ENCODE measurements around the gene TCOF1. TPM values are rescaled to one million over a fixed set of nuclear protein-coding genes. Genes with fewer than 3 reads are reported as not detected.
"Not testable (repeated sequence)": the region's sequence is repeated elsewhere in the genome, so short reads cannot be mapped to it uniquely, and the experiment has no call there.

TCOF1 gene
- total and polyA plus RNA-seq, 2 donors (not counting 1 experiment from before 2014, with no cell fraction given) = 30.9 to 62.4 TPM

GRCh38 chr5:150422758-150423157, 65.3 kb downstream of the TCOF1 start:
- Histone ChIP-seq H3K9me3 (ENCODE audit: control extremely low read depth in 1 of 3, control insufficient read depth in 2 of 3, insufficient read depth in 1 of 3, low read length in 2 of 3) (no peaks in the 10 kb centered on the region), H3K27ac (ENCODE audit: low read length in 2 of 2) (no peak overlapping the region), H3K4me3 (ENCODE audit: control extremely low read depth in 1 of 5, extremely low read depth in 1 of 5, insufficient read depth in 1 of 5, low read depth in 2 of 5, low read length in 4 of 5) (no peak overlapping the region), H3K4me2 (replicated peaks; ENCODE audit: low read depth, low read length, poor library complexity, severe bottlenecking) (no peak overlapping the region), H3K79me2 (ENCODE audit: control insufficient read depth, insufficient read depth, low read length) (peaks cover 91% of the 10 kb centered on the region), H3K9ac (ENCODE audit: low read length) (no peak overlapping the region), H3K36me3 (replicated peaks in 1 of 2; ENCODE audit: control extremely low read depth in 1 of 2, control insufficient read depth in 1 of 2, extremely low read depth in 1 of 2, insufficient read depth in 2 of 2, low read length in 1 of 2) (no peaks in the 10 kb centered on the region), H3K4me1 (ENCODE audit: control insufficient read depth in 2 of 2, insufficient read depth in 2 of 2, low read length in 2 of 2) (peaks cover 39 to 42% of the 10 kb centered on the region in 2 donors), H2AFZ (ENCODE audit: insufficient read depth, low read depth, low read length, poor library complexity, severe bottlenecking) (no peak overlapping the region), H4K20me1 (ENCODE audit: control insufficient read depth, insufficient read depth, low read length, poor library complexity, severe bottlenecking) (no peaks in the 10 kb centered on the region), H3K27me3 (replicated peaks in 1 of 4; ENCODE audit: control extremely low read depth in 1 of 4, control insufficient read depth in 3 of 4, insufficient read depth in 4 of 4, low read length in 3 of 4) (no peaks in the 10 kb centered on the region)
- no peak for TF ChIP-seq EZH2 (IDR thresholded peaks at IDR 0.05; ENCODE audit: borderline replicate concordance, insufficient read depth, low read depth, low read length, poor library complexity, severe bottlenecking)
- TF ChIP-seq CTCF (IDR thresholded peaks at IDR 0.05) = no peak
- H3K4me3 Mint-ChIP-seq = no peak overlapping the region
- POLR2A ChIA-PET = interaction anchor here (21.5 kb wide), 1 partner anchor 11 kb away, joined by 387 read pairs; the partner anchor contains the start of gene CD74
- H3K27ac Mint-ChIP-seq = peak overlapping the region; percentile 56
- no peaks in the 10 kb centered on the region for H3K9me3 Mint-ChIP-seq (ENCODE audit: insufficient read depth)
- H3K27me3 Mint-ChIP-seq = no peaks in the 10 kb centered on the region
- ATAC-seq (ENCODE audit: low read depth) = no peak
- 100% methylated on average over 1 of the region's 3 CpGs for WGBS (ENCODE audit: insufficient coverage)
- CTCF ChIA-PET = interaction anchor here (1.3 to 4.8 kb wide), 2 partner anchors 10 to 12 kb away, joined by 6 to 19 read pairs; no protein-coding TSS in a partner anchor
- intact Hi-C loops (cut with micrococcal nuclease) = no loop called here
- H3K4me1 Mint-ChIP-seq = peaks cover 40% of the 10 kb centered on the region
- DNase-seq = no peak

- DNase-seq; intact Hi-C loops (cut with micrococcal nuclease); H3K36me3 ChIP-seq (replicated peaks in 1 of 2; ENCODE audit: control extremely low read depth in 1 of 2, control insufficient read depth in 1 of 2, extremely low read depth in 1 of 2, insufficient read depth in 2 of 2, low read length in 1 of 2); H4K20me1 ChIP-seq (ENCODE audit: control insufficient read depth, insufficient read depth, low read length, poor library complexity, severe bottlenecking); H3K27me3 ChIP-seq (replicated peaks in 1 of 4; ENCODE audit: control extremely low read depth in 1 of 4, control insufficient read depth in 3 of 4, insufficient read depth in 4 of 4, low read length in 3 of 4); H2AFZ ChIP-seq (ENCODE audit: insufficient read depth, low read depth, low read length, poor library complexity, severe bottlenecking); H3K9ac ChIP-seq (ENCODE audit: low read length); ATAC-seq (ENCODE audit: low read depth); H3K4me3 Mint-ChIP-seq; H3K4me3 ChIP-seq (ENCODE audit: control extremely low read depth in 1 of 5, extremely low read depth in 1 of 5, insufficient read depth in 1 of 5, low read depth in 2 of 5, low read length in 4 of 5); H3K27ac ChIP-seq (ENCODE audit: low read length in 2 of 2); H3K4me2 ChIP-seq (replicated peaks; ENCODE audit: low read depth, low read length, poor library complexity, severe bottlenecking); H3K9me3 ChIP-seq (ENCODE audit: control extremely low read depth in 1 of 3, control insufficient read depth in 2 of 3, insufficient read depth in 1 of 3, low read length in 2 of 3); H3K9me3 Mint-ChIP-seq (ENCODE audit: insufficient read depth); H3K27ac Mint-ChIP-seq; H3K27me3 Mint-ChIP-seq: not testable (repeated sequence)
- peaks cover 42% of the 10 kb centered on the region for H3K4me1 Mint-ChIP-seq
- H3K4me1 ChIP-seq (ENCODE audit: control insufficient read depth in 2 of 2, insufficient read depth in 2 of 2, low read length in 2 of 2) = peaks cover 30 to 34% of the 10 kb centered on the region in 2 donors
- peaks cover 92% of the 10 kb centered on the region for H3K79me2 ChIP-seq (ENCODE audit: control insufficient read depth, insufficient read depth, low read length)
- CTCF ChIA-PET = interaction anchor here (1.0 to 11.9 kb wide), 2 partner anchors 15 to 28 kb away, joined by 5 to 111 read pairs; partner anchors contain the start of gene CD74
- 100% methylated on average over 3 of the region's 9 CpGs for WGBS (ENCODE audit: insufficient coverage)
- POLR2A ChIA-PET = interaction anchor here (1.2 to 21.5 kb wide), 3 partner anchors 10 to 26 kb away, joined by 15 to 387 read pairs (median 286); partner anchors contain the start of gene CD74
These were observed 68.7 kb downstream of the TCOF1 start for GRCh38 chr5:150426165-150426564.
